Measurements from ENCODE around the gene SYNGR1. TPM values are rescaled to one million over a fixed set of nuclear protein-coding genes. Genes with fewer than 3 reads are reported as not detected.

The SYNGR1 gene
- polyA plus RNA-seq, 2 donors = 32.5 to 39.8 TPM

DNA sequence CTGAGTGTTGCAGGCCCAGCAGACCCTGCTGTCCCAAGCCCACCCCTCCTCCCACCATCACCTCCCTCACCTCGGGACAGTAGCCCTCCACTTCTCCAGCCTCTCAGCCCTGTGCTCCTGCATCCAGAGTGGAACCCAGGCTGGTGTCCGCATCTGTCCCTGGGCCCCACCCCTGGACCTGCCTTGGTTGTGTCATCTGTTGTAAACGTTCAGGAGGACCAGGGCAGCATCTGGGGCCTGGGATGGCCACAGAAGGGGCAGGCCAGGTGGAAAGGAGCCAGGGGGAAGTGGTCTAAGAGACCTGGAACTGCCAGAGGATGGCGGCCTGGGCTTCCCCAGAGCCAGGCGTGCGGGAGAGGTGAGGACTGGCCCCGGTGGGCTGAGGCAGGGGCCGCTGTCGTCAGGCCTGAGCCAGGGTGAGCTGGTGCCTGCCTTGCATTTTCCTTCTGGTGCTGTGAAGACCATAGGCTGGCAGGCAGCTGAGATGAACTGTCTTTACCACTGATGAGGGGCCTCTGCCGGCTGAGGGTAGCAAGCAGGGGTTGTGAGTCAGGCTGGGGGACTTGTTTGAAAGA, 80.9 kb downstream of the SYNGR1 start:
- peaks cover 0 to 52% of the 10 kb centered on the region in 2 donors for H3K36me3 ChIP-seq (ENCODE audit: control insufficient read depth in 2 of 2, insufficient read depth in 2 of 2, low read length in 1 of 2)
- WGBS, 2 donors = 80 to 81% methylated on average over 10 of the region's 10 CpGs
- H3K4me3 ChIP-seq (ENCODE audit: low read depth in 1 of 2, low read length in 2 of 2) = no peak overlapping the region
- H3K9me3 ChIP-seq (ENCODE audit: control insufficient read depth in 2 of 2, insufficient read depth in 1 of 2, low read depth in 1 of 2, low read length in 1 of 2) = no peaks in the 10 kb centered on the region
- H3K27ac ChIP-seq (ENCODE audit: low read depth in 2 of 2, low read length in 1 of 2) = peak overlapping the region in 1 of 2 donors; percentile 59
- peaks cover 0 to 3% of the 10 kb centered on the region in 2 donors for H3K4me1 ChIP-seq (ENCODE audit: control insufficient read depth in 2 of 2, insufficient read depth in 2 of 2, low read length in 1 of 2)
- no peaks in the 10 kb centered on the region for H3K27me3 ChIP-seq (ENCODE audit: control insufficient read depth in 1 of 2, insufficient read depth in 2 of 2, low read length in 2 of 2)

DNA sequence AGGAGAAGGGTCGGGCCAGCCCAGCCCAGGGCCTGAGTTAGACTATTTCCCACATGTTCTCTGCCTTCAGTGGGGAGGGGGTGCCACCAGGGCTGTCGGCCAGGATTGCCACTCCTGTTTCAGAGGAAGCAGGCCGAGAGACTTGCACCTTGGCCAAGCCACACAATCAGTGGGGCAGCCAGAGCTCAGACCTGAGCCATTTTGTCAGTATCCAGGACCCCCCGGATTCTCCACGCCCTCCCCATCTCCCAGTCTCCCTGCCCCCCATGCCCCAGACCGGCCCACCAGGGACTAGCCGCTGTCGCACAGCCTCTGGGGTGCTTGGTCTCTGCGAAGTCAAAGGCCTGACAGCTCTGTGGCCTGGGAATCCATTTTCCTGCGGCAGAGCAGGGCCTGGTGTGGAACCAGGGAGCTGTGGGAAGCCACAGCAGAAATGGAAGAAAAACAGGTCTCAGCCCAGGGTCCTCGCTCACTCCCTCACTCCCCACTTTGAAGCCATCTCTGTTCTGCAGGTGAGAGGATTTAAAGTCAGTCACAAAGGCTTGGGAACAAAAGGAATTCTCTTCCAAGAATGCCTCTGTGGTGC, 81.5 kb downstream of the SYNGR1 start:
- Histone ChIP-seq H3K36me3 (ENCODE audit: control insufficient read depth in 2 of 2, insufficient read depth in 2 of 2, low read length in 1 of 2) (peaks cover 0 to 48% of the 10 kb centered on the region in 2 donors), H3K27ac (ENCODE audit: low read depth in 2 of 2, low read length in 1 of 2) (peak overlapping the region; percentile 20 to 59), H3K4me3 (ENCODE audit: low read depth in 1 of 2, low read length in 2 of 2) (no peak overlapping the region), H3K27me3 (ENCODE audit: control insufficient read depth in 1 of 2, insufficient read depth in 2 of 2, low read length in 2 of 2) (no peaks in the 10 kb centered on the region), H3K9me3 (ENCODE audit: control insufficient read depth in 2 of 2, insufficient read depth in 1 of 2, low read depth in 1 of 2, low read length in 1 of 2) (no peaks in the 10 kb centered on the region), H3K4me1 (ENCODE audit: control insufficient read depth in 2 of 2, insufficient read depth in 2 of 2, low read length in 1 of 2) (peaks cover 0 to 3% of the 10 kb centered on the region in 2 donors)
- 75 to 81% methylated on average over 11 of the region's 11 CpGs for WGBS, 2 donors

DNA sequence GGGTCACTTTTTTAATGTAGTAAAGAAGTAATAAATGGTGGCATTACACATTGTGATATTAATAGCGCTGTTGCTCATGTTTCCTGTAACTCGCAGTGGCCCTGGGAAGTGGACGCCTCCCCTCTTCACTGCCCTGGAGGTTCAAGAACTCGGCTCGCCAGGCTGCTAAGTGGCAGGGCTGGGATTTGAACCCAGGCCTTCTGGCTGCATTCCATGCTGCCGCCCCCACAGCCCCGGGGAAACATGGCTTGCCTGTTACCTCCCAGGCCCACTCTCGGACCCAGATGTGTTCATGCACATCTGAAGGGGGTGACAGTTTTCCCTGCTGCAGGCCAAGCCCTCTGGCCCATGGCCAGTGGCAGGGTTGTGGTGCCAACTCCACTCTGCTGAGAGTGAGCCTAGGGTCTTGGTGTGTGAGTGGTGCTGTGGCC, 82.0 kb downstream of the SYNGR1 start:
- Histone ChIP-seq H3K4me1 (ENCODE audit: control insufficient read depth in 2 of 2, insufficient read depth in 2 of 2, low read length in 1 of 2) (peaks cover 0 to 3% of the 10 kb centered on the region in 2 donors), H3K4me3 (ENCODE audit: low read depth in 1 of 2, low read length in 2 of 2) (no peak overlapping the region), H3K27ac (ENCODE audit: low read depth in 2 of 2, low read length in 1 of 2) (peak overlapping the region; percentile 21 to 63), H3K27me3 (ENCODE audit: control insufficient read depth in 1 of 2, insufficient read depth in 2 of 2, low read length in 2 of 2) (no peaks in the 10 kb centered on the region), H3K36me3 (ENCODE audit: control insufficient read depth in 2 of 2, insufficient read depth in 2 of 2, low read length in 1 of 2) (peaks cover 0 to 44% of the 10 kb centered on the region in 2 donors), H3K9me3 (ENCODE audit: control insufficient read depth in 2 of 2, insufficient read depth in 1 of 2, low read depth in 1 of 2, low read length in 1 of 2) (no peaks in the 10 kb centered on the region)
- WGBS, 2 donors = 61 to 63% methylated on average over 8 of the region's 8 CpGs

DNA sequence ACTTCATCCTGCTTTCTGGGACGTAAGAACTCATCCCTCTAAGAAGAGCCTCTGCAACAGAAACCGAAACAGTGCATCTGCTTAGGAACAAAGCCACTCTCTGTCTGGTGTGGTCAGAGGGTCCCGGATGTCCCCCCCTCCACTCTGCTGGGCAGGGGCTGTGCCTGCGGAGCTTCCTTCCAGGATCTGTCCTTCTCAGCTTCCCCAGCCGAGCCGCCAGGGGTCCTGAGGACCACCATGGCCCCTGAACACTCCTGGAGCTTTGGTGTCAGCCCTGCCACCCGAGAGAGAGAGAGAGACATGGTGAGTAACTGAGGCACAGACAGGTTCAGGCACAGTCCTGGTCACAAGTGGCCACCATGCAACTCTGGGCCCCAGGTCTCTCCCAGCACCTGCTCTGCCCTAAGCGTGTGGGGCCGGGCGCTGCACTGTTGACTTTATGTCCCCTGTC, 82.6 kb downstream of the SYNGR1 start:
- WGBS, 2 donors = 85 to 88% methylated on average over 10 of the region's 10 CpGs
- peaks cover under 1 to 7% of the 10 kb centered on the region in 2 donors for H3K4me1 ChIP-seq (ENCODE audit: control insufficient read depth in 2 of 2, insufficient read depth in 2 of 2, low read length in 1 of 2)
- H3K27ac ChIP-seq (ENCODE audit: low read depth in 2 of 2, low read length in 1 of 2) = no peak overlapping the region
- no peaks in the 10 kb centered on the region for H3K9me3 ChIP-seq (ENCODE audit: control insufficient read depth in 2 of 2, insufficient read depth in 1 of 2, low read depth in 1 of 2, low read length in 1 of 2)
- H3K36me3 ChIP-seq (ENCODE audit: control insufficient read depth in 2 of 2, insufficient read depth in 2 of 2, low read length in 1 of 2) = peaks cover 0 to 39% of the 10 kb centered on the region in 2 donors
- H3K27me3 ChIP-seq (ENCODE audit: control insufficient read depth in 1 of 2, insufficient read depth in 2 of 2, low read length in 2 of 2) = no peaks in the 10 kb centered on the region
- H3K4me3 ChIP-seq (ENCODE audit: low read depth in 1 of 2, low read length in 2 of 2) = no peak overlapping the region

DNA sequence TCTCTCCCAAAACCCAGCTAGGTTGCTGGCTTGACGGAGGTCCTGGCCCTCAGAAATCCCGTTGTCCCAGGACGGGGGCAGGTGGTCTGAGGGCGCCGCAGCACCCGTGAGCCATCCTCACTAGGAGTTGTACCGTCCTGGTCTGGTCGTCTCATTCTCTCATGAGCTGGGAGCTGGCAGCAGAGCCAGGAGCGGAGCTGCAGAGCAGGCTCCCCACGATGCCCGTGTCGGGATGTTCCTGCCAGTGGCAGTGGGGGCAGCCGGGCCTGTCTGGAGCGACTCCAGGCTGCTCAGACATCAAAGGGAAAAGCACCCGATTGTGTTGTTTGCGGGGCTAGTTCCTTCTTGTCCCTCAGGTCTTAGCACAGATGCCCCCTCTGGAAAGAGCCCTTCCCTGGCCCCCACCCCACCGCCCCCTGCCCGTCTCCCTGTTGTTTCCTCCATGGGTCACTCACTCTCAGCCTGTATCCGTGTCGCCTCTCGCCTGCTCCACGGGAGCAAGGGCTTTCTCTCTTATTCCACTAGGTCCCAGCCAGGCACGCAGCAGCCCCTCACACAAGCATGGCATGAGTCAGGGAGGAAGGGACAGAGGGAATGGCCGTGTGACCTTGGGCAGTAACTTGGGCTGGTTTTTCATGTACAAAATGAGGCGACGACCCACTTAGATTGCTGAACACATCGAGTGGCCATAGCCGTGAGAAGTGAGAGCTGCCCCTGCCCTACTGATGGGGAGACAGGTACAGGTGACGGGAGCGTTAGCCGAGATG, 83.9 kb downstream of the SYNGR1 start:
- H3K27ac ChIP-seq (ENCODE audit: low read depth in 2 of 2, low read length in 1 of 2) = no peak overlapping the region
- H3K4me1 ChIP-seq (ENCODE audit: control insufficient read depth in 2 of 2, insufficient read depth in 2 of 2, low read length in 1 of 2) = peaks cover 8 to 10% of the 10 kb centered on the region in 2 donors
- peaks cover 0 to 27% of the 10 kb centered on the region in 2 donors for H3K36me3 ChIP-seq (ENCODE audit: control insufficient read depth in 2 of 2, insufficient read depth in 2 of 2, low read length in 1 of 2)
- H3K9me3 ChIP-seq (ENCODE audit: control insufficient read depth in 2 of 2, insufficient read depth in 1 of 2, low read depth in 1 of 2, low read length in 1 of 2) = no peaks in the 10 kb centered on the region
- WGBS, 2 donors = 71 to 78% methylated on average over 31 of the region's 31 CpGs
- no peaks in the 10 kb centered on the region for H3K27me3 ChIP-seq (ENCODE audit: control insufficient read depth in 1 of 2, insufficient read depth in 2 of 2, low read length in 2 of 2)
- H3K4me3 ChIP-seq (ENCODE audit: low read depth in 1 of 2, low read length in 2 of 2) = no peak overlapping the region

DNA sequence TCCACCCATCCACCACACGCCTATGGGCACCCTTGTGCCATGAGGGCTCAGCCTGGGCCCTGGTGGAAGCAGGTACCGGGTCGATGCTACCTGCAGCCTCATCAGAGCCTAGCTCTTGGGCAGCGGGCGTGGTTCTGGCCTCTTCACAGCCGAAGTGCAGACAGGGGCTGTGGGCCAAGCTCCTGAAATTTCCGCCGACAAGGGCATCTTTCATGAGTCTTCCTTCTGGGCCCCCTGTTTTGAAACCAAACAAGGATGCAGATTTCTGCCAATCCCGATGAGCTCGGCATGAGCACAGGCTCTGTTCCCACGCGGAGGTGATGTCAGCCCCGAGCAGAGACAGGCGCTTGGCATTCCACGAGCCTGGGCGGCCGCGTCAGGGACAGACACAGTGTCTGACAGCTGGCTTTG, 84.5 kb downstream of the SYNGR1 start:
- Histone ChIP-seq H3K36me3 (ENCODE audit: control insufficient read depth in 2 of 2, insufficient read depth in 2 of 2, low read length in 1 of 2) (peaks cover 0 to 22% of the 10 kb centered on the region in 2 donors), H3K27ac (ENCODE audit: low read depth in 2 of 2, low read length in 1 of 2) (no peak overlapping the region)
- 77 to 84% methylated on average over 15 to 18 of the region's 18 CpGs for WGBS, 2 donors

DNA sequence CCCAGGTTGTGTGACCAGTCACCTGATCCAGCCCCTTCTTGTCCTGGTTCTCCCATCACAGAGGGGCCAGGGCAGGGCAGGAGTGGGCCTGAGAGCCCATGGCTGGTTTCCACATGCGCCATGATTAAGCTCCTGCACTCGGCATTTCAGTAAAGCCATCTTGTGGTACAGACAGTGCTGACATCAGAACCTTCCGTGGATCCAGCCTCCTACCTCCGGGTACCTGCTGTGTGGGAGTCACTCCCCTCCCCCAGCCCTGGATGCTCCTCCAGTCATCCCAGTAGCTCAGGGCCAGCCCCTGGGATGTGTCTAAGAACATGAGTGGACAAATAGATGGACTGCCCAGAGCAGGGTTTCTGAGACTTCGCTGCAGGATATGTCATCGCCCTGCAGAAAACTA, 84.9 kb downstream of the SYNGR1 start:
- H3K4me1 ChIP-seq (ENCODE audit: control insufficient read depth in 2 of 2, insufficient read depth in 2 of 2, low read length in 1 of 2) = peaks cover 10% of the 10 kb centered on the region in 2 donors
- no peaks in the 10 kb centered on the region for H3K9me3 ChIP-seq (ENCODE audit: control insufficient read depth in 2 of 2, insufficient read depth in 1 of 2, low read depth in 1 of 2, low read length in 1 of 2)
- H3K27me3 ChIP-seq (ENCODE audit: control insufficient read depth in 1 of 2, insufficient read depth in 2 of 2, low read length in 2 of 2) = no peaks in the 10 kb centered on the region

More for the DNA sequence above, 84.5 kb downstream of the SYNGR1 start:
- Histone ChIP-seq H3K4me3 (ENCODE audit: low read depth in 1 of 2, low read length in 2 of 2) (no peak overlapping the region), H3K9me3 (ENCODE audit: control insufficient read depth in 2 of 2, insufficient read depth in 1 of 2, low read depth in 1 of 2, low read length in 1 of 2) (no peaks in the 10 kb centered on the region), H3K4me1 (ENCODE audit: control insufficient read depth in 2 of 2, insufficient read depth in 2 of 2, low read length in 1 of 2) (peaks cover 8 to 10% of the 10 kb centered on the region in 2 donors), H3K27me3 (ENCODE audit: control insufficient read depth in 1 of 2, insufficient read depth in 2 of 2, low read length in 2 of 2) (no peaks in the 10 kb centered on the region)

More for the DNA sequence above, 84.9 kb downstream of the SYNGR1 start:
- 79 to 80% methylated on average over 6 of the region's 6 CpGs for WGBS, 2 donors
- H3K27ac ChIP-seq (ENCODE audit: low read depth in 2 of 2, low read length in 1 of 2) = no peak overlapping the region
- H3K36me3 ChIP-seq (ENCODE audit: control insufficient read depth in 2 of 2, insufficient read depth in 2 of 2, low read length in 1 of 2) = peaks cover 0 to 21% of the 10 kb centered on the region in 2 donors
- no peak overlapping the region for H3K4me3 ChIP-seq (ENCODE audit: low read depth in 1 of 2, low read length in 2 of 2)

Other genes with a start within 250 kb of the SYNGR1 start
- gene CBX7, start 197.3 kb upstream of the SYNGR1 start, polyA plus RNA-seq = 10 to 100 TPM; 12.2 to 19.1 TPM
- gene PDGFB, start 105.0 kb upstream of the SYNGR1 start, polyA plus RNA-seq = 1 to 10 TPM; 1.2 to 1.8 TPM
- gene RPL3, start 30.4 kb upstream of the SYNGR1 start, polyA plus RNA-seq = 1,000 to 10,000 TPM; 1,521 to 2,885 TPM
- gene TAB1, start 49.8 kb downstream of the SYNGR1 start, polyA plus RNA-seq = 10 to 100 TPM; 10.6 to 13.4 TPM
- gene MGAT3, start 107.0 kb downstream of the SYNGR1 start, polyA plus RNA-seq = under 1 TPM; 0.28 to 0.36 TPM
- gene MIEF1, start 152.3 kb downstream of the SYNGR1 start, polyA plus RNA-seq = 1 to 10 TPM; 4.2 to 9.0 TPM
- gene ATF4, start 170.6 kb downstream of the SYNGR1 start, polyA plus RNA-seq = 100 to 1,000 TPM; 432 to 522 TPM
- gene RPS19BP1, start 182.8 kb downstream of the SYNGR1 start, polyA plus RNA-seq = 100 to 1,000 TPM in 1 of 2 donors, 10 to 100 TPM in 1; 94.0 to 116 TPM
- under 1 TPM; 0.09 to 0.37 TPM for gene CACNA1I, start 220.8 kb downstream of the SYNGR1 start, polyA plus RNA-seq

All from esophagus (tissue), 2 donors.